GM23338 (cell line): ENCODE results near the gene FBXO9. TPM values are rescaled to one million over a fixed set of nuclear protein-coding genes. Genes with fewer than 3 reads are reported as not detected.

Source experiments
- CREB1 ChIP-seq: fragments of 250-450 bp; sonication (Bioruptor Pico); IDR thresholded peaks from 2 replicates; pipeline ENCODE4 v1.5.0; 2020; ENCODE audit warnings: low read depth, mild to moderate bottlenecking, moderate library complexity
- ETS1 ChIP-seq: IDR thresholded peaks from 2 replicates; pipeline ENCODE4 v1.6.1; 2016; ENCODE audit warnings: antibody characterized with exemption
- EZH2 ChIP-seq: fragments of 200-600 bp; sonication (generic); IDR thresholded peaks from one replicate; pipeline ENCODE4 v1.8.0; 2017; ENCODE audit warnings: antibody characterized with exemption, mild to moderate bottlenecking, low read depth; ENCODE audit not compliant: unreplicated experiment
- EZH2phosphoT487 ChIP-seq: fragments of 200-600 bp; sonication (generic); IDR thresholded peaks from one replicate; pipeline ENCODE4 v1.8.1; 2018; ENCODE audit warnings: antibody characterized with exemption; ENCODE audit not compliant: unreplicated experiment
- JUNB ChIP-seq: IDR thresholded peaks from one replicate; pipeline ENCODE4 v1.6.1; 2016; ENCODE audit warnings: antibody characterized with exemption; ENCODE audit not compliant: unreplicated experiment
- NANOG ChIP-seq: IDR thresholded peaks from 2 replicates; pipeline ENCODE4 v1.6.1; 2016; ENCODE audit warnings: antibody characterized with exemption, borderline replicate concordance
- POLR2AphosphoS5 ChIP-seq: IDR thresholded peaks from 2 replicates; pipeline ENCODE4 v1.6.1; 2016; ENCODE audit warnings: antibody characterized with exemption, low read depth
- REST ChIP-seq: IDR thresholded peaks from one replicate; pipeline ENCODE4 v1.6.1; 2018; ENCODE audit warnings: antibody characterized with exemption; ENCODE audit not compliant: unreplicated experiment
- STAT1 ChIP-seq: IDR thresholded peaks from one replicate; pipeline ENCODE4 v1.6.1; 2016; ENCODE audit warnings: antibody characterized with exemption; ENCODE audit not compliant: unreplicated experiment
- ZNF114 ChIP-seq: fragments of 250-450 bp; sonication (Bioruptor Pico); IDR thresholded peaks from 2 replicates; pipeline ENCODE4 v1.5.0; 2020; ENCODE audit warnings: mild to moderate bottlenecking, moderate library complexity
- ZNF331 ChIP-seq: fragments of 250-450 bp; sonication (Bioruptor Pico); IDR thresholded peaks from 2 replicates; pipeline ENCODE4 v1.5.0; 2020; ENCODE audit warnings: low read depth, mild to moderate bottlenecking, moderate library complexity
- ZNF462 ChIP-seq: fragments of 250-450 bp; sonication (Bioruptor Pico); IDR thresholded peaks from 2 replicates; pipeline ENCODE4 v1.5.0; 2020; ENCODE audit warnings: mild to moderate bottlenecking, moderate library complexity
- polyA plus RNA-seq: library from polyadenylated mRNA; unstranded; fragments of >200 nt; fragmentation: Nextera tagmentation; extraction: Ambion mirVana; gene quantifications from 2 replicates; pipeline ENCODE4 v1.2.1, GENCODE V29; 2016
- total RNA-seq: library from RNA; depleted of rRNA; stranded (reverse); fragments of >200 nt; shearing (Covaris generic); gene quantifications from 2 replicates; pipeline ENCODE4 v1.2.3, GENCODE V29; 2014

FBXO9 gene
- total and polyA plus RNA-seq, 2 experiments from 2014 or later = 29.8 to 32.8 TPM

GRCh38 chr6:53067849-53068361 lies 2.7 kb downstream of the FBXO9 start (continued):
- no peak for TF ChIP-seq ZNF462 (CRISPR knock-in tag)
- TF ChIP-seq ZNF331 = no peak
- TF ChIP-seq STAT1 = no peak
- TF ChIP-seq POLR2AphosphoS5 = no peak
- no peak for TF ChIP-seq NANOG
- no peak for TF ChIP-seq ZNF114 (CRISPR knock-in tag)
- no peak for TF ChIP-seq REST
- no peak for TF ChIP-seq EZH2
- no peak for TF ChIP-seq ETS1
- no peak for TF ChIP-seq CREB1 (CRISPR knock-in tag)
- TF ChIP-seq EZH2phosphoT487 = no peak
- no peak for TF ChIP-seq JUNB
